ES-I3 (cell line): ENCODE measurements around the gene PRKAR2A.

Experiments
- H3K36me3 ChIP-seq: 2 replicates; pipeline ENCODE4 v1.6.1; 2013; ENCODE audit warnings: mild to moderate bottlenecking, low read length, control low read depth, moderate library complexity; ENCODE audit not compliant: insufficient read depth
- H3K4me1 ChIP-seq: 2 replicates; pipeline ENCODE4 v1.6.1; 2013; ENCODE audit warnings: mild to moderate bottlenecking, control low read depth, low read length; ENCODE audit not compliant: insufficient read depth
- H3K9ac ChIP-seq: 2 replicates; pipeline ENCODE4 v1.6.1; 2013; ENCODE audit warnings: low read depth, mild to moderate bottlenecking, low read length, moderate library complexity
- H3K9me3 ChIP-seq: 2 replicates; pipeline ENCODE4 v1.6.1; 2013; ENCODE audit warnings: mild to moderate bottlenecking, low read length, moderate library complexity; ENCODE audit not compliant: control insufficient read depth, insufficient read depth

PRKAR2A gene

DNA sequence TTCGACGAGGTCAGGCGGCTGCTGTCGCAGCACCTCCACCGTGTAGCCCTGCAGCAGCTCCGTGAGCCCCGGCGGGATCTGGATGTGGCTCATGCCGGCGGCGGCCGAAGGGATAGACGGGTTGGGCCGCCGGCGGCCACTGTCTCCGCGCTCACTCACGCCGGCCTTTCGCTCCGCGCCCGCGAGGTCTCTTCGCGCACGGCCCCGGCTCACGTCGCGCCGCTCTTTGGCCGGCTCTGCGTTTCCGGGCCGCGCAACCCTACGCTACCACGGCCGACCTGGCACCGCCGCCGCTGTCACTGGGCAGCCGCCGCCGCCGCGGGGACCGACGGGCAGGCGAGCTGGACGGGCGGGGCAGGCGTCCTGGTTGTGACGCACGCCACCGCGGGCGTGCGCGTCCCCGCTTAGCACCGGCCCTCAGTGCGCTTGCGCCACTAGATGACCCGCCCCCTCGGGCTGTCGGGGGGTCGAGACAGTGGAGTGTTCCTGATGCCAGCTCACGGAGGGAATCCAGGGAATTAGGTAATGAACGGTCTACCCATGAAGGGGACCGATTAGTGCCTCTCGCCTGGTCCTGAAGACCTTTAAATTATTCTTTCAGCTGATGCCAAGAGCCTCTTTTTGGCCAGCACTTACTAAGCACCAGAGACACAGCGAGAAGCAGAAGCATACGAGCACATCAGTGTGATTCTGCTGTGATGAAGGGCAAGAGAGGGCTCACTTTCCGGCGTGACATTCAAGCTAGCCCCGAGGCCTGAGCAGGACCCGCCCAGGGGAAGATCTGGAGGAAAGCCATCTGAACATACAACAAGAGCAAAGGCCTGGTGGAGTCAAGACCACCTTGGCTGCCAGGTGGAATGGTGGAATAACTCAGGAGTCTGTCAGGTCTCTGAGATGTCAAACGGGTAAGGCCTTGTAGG is at the start of gene PRKAR2A:
Gene PRKAR2A, minus strand, starts transcription at position 371 of the 920 bp plus-strand sequence. Its CDS starts 278 bp downstream, at position 93.
- no peaks in the 10 kb centered on the region for H3K9me3 ChIP-seq
- H3K9ac ChIP-seq = peak within 1 kb of the TSS; percentile 73
- H3K36me3 ChIP-seq = no peaks in the 10 kb centered on the region
- peaks cover 5% of the 10 kb centered on the region; the same call in 1 of the 2 replicates for H3K4me1 ChIP-seq

DNA sequence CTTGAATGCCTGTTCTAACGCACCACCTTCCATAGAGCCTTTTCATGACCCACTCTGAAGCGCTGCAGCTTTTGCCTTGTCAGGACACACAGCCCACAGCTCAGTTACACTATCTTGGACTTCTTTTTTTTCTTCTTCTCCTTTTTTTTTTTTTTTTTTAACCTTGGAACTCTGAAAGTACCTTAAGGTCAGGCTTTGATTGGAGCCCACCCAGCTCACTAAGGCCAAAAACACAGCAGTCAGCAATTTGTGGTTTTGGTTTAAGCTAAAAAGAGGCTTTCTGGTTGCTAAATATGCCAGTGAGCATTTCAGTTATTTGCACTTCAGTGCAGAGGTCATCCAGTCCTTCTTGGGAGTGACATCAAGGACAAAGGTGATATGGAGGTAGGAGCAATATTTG is 49.3 kb upstream of the PRKAR2A start:
- no peak overlapping the region for H3K9ac ChIP-seq
- peaks cover 10% of the 10 kb centered on the region for H3K4me1 ChIP-seq
- no peaks in the 10 kb centered on the region for H3K9me3 ChIP-seq
- no peaks in the 10 kb centered on the region for H3K36me3 ChIP-seq

DNA sequence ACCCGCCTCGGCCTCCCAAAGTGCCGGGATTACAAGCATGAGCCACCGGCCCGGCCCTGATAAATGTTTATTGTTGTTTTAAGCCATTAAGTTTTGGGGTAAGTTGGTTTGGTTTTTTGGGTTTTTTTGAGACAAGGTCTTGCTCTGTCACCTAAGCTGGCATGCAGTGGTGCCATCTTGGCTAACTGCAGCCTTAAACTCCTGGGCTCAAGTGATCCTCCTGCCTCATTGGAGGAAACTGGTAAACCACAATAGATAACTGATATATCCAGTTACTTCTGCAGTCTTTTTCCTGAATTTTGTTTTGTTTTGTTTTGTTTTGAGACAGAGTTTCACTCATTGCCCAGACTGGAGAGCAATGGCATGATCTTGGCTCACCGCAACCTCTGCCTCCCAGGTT is 46.8 kb upstream of the PRKAR2A start:
- no peaks in the 10 kb centered on the region for H3K9me3 ChIP-seq
- H3K9ac ChIP-seq = no peak overlapping the region
- H3K36me3 ChIP-seq = no peaks in the 10 kb centered on the region
- peaks cover 10% of the 10 kb centered on the region for H3K4me1 ChIP-seq

DNA sequence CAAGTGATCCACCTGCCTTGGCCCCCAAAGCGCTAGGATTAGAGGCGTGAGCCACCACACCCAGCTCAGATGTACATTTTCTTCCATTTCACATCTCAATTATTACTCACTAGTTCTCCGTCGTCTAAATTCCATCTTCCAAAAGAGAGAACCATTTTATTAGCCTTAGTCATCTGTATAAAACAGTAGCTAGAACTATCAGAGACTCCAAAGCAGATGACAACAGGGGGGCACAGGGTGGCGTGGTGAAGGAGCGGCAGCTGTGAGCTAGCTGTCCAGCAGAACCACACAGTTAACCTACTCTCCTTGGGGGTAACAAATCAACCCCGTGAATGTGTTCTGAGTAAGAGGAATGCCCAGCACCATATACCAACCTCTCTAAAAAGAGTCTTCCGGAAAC is 43.9 kb upstream of the PRKAR2A start:
- no peaks in the 10 kb centered on the region for H3K4me1 ChIP-seq
- H3K9ac ChIP-seq = no peak overlapping the region
- no peaks in the 10 kb centered on the region for H3K36me3 ChIP-seq
- H3K9me3 ChIP-seq = no peaks in the 10 kb centered on the region

DNA sequence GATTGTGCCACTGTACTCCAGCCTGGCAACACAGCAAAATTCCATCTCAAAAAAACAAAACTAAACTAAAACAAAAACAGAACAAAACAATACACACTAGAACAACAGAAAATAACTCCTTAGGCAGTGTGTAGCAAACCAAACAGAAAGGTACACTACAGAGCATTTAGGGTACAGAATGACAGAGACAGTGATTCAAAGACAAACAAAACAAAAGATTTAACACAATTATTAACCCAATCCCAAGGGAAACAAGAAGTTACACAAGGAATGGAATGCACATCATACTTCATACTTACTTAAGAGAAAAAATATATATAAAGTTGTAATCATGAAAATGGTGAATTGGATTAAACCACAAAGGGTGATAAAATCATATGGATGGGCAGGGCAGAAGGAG is 38.1 kb upstream of the PRKAR2A start:
- no peak overlapping the region for H3K9ac ChIP-seq
- H3K4me1 ChIP-seq = no peaks in the 10 kb centered on the region
- no peaks in the 10 kb centered on the region for H3K36me3 ChIP-seq
- H3K9me3 ChIP-seq = no peaks in the 10 kb centered on the region

DNA sequence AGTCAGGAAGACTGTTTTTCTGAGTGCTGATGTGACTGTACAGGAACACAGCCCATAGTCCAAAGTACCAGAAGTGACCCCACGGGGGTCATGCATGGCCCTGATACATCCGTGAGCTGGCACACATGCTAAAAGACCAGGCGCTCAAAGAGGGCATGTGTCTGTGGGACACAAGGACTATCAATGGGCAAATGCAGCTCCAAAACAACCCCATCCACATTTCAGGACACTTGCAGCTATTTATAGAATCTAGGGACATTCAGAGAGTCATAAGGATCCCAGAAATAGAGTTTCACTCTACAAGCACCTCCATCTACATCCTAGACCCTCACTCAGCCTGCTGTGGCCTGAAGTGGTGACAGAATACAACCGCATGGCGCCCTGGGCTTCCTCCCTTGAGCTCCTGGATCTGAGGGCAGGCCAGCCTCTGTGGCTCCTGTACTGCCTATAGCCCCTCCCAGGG is 34.0 kb upstream of the PRKAR2A start:
- H3K36me3 ChIP-seq = no peaks in the 10 kb centered on the region
- H3K9me3 ChIP-seq = no peaks in the 10 kb centered on the region; the same call in 1 of the 2 replicates
- no peak overlapping the region for H3K9ac ChIP-seq
- no peaks in the 10 kb centered on the region for H3K4me1 ChIP-seq

DNA sequence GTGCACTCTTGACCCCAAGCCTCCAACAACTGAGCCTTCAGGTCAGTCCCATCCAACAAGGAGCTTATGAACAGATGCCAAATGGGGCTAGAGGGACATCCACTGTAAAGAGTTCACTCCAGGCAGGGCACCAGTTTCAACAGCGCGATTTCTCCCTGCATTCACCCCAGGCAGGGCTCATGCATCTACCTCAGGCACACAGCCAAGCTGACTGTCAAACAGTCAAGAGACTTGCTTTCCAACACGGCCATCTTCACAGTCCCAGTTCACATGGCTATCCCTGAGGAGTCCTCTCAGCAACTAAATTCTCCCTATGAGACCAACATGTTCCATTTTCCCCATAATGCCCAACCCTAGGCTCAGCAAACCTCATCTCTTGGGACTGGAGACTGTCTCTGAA is 33.3 kb upstream of the PRKAR2A start:
- H3K9me3 ChIP-seq = no peaks in the 10 kb centered on the region; the same call in 1 of the 2 replicates
- H3K4me1 ChIP-seq = no peaks in the 10 kb centered on the region
- no peak overlapping the region for H3K9ac ChIP-seq
- H3K36me3 ChIP-seq = no peaks in the 10 kb centered on the region

DNA sequence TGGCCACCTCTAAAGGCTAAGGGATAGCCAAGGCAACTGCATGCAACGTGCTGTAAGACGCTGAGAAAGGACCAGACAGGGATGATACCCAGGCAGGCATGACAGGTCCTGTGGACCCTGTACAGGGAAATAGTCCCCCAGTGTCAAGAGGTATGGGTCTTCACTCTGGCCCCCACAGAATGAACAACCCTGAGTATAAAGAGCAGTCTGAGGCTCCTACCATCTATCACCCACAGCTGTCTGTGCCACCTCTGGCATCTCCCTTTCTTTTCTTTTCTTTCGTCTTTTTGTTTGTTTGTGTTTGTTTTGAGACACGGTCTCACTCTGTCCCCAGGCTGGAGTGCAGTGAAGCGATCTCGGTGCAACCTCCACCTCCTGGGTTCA is 32.3 kb upstream of the PRKAR2A start:
- no peaks in the 10 kb centered on the region; the same call in 1 of the 2 replicates for H3K9me3 ChIP-seq
- H3K9ac ChIP-seq = no peak overlapping the region
- no peaks in the 10 kb centered on the region for H3K36me3 ChIP-seq
- no peaks in the 10 kb centered on the region for H3K4me1 ChIP-seq

DNA sequence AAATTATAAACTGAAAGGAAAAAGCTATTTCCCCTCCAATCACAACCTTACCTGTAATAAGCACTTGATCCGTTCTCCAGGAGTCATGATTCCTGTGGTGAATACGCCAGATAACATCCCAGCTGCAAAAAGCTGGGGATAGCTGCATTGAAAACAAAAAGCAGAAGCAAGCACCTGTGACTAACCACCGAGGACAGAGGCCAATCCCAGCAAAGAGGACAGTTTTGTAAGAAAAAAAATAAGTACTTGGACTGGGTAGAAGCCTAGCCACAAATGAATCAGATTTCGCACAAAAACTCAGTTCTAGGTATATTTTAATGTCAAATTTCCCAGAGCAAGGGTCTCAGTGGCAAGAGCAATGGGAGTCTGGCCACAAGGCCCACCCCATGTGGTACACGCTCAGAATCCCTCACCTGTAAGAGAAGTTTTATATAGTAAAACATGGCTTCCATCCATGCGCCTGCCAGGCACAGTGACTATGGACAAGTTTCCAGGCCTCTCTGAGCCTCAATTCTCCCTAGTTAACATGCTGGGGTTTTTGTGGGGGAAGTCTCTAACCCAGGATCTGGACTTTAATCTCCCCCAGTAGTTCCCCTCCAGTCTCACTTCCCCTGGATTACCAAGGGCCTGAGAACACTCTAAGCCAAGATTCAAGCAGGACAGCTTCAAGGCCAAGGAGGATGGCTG is 31.8 kb upstream of the PRKAR2A start:
- Histone ChIP-seq H3K4me1 (no peaks in the 10 kb centered on the region), H3K9me3 (no peaks in the 10 kb centered on the region; the same call in 1 of the 2 replicates), H3K9ac (no peak overlapping the region), H3K36me3 (no peaks in the 10 kb centered on the region)

DNA sequence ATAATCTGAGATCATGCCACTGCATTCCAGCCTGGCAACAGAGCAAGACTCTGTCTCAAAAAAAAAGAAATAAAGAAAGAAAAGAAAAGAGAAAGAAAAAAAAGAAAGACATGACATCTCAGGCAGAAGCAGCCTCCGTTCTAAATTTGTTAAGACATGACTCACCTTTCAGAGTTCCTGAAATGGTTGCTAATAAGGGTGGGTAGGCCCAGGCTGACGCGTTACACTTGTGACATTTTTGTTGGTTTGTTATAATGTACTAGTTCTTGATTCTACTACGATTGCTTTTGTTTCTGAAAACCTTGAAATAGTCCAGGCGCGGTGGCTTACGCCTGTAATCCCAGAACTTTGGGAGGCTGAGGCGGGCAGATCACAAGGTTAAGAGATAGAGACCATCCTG is 30.0 kb upstream of the PRKAR2A start:
- H3K36me3 ChIP-seq = no peaks in the 10 kb centered on the region
- no peak overlapping the region for H3K9ac ChIP-seq
- no peaks in the 10 kb centered on the region for H3K4me1 ChIP-seq
- no peaks in the 10 kb centered on the region; the same call in 1 of the 2 replicates for H3K9me3 ChIP-seq

DNA sequence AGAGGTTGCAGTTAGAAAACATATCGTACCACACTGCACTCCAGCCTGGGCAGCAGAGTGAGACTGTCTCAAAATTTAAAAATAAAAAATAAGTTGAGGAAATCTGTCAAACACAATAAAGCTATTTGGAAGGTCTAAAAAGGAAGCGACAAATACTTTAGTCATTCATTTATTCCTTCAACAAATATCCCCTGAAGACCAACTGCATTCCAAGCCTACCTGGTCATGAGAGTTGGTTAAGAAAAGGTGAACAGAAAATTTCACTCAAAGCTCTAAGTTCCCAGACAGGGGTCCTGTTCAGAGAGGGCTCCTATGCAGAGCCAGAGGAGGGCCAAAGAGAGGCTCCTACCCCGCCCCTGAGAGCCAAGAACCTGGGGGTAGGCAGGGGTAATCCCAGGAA is 15.4 kb upstream of the PRKAR2A start:
- Histone ChIP-seq H3K36me3 (no peaks in the 10 kb centered on the region), H3K9ac (no peak overlapping the region), H3K4me1 (no peaks in the 10 kb centered on the region), H3K9me3 (no peaks in the 10 kb centered on the region)

DNA sequence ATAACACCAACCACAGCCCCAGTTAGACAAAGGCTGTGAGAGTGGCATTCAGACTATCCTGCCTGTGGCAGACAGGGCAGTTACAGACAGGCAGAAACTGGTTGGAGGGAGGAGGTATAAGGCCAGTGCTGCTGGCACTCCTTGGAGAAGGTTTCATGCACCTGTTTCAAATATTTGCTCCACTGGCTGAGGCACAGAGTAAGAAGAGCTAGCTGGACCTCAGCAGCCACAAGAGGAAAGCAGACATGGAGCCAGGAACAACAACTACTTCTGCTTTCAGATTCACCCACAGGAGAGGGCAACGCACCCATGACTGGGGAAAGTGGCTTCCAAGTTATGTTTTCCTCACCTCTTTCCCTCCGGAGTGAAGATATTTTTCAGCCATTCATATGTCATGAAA is 11.5 kb upstream of the PRKAR2A start:
- no peaks in the 10 kb centered on the region for H3K36me3 ChIP-seq
- H3K9me3 ChIP-seq = no peaks in the 10 kb centered on the region
- H3K4me1 ChIP-seq = no peaks in the 10 kb centered on the region
- no peak overlapping the region for H3K9ac ChIP-seq

DNA sequence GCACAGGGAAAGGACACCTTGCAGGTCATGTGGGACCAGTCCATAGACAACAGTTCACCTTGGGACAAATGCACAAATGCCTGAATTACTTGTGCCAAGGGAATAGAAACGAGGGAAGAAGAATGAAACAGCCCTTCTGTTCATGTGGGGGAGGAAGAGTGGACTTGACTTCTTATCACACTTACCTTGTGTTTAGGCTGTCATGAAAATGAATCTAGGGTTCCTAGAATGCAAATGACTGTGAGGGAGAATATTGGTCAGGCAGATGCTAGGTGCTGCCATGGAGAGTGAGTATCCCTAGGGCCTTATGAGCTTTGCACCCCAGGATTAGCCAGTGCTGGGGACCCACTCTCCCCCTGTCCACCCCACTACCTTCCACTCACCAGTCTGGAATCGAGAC is 11.0 kb upstream of the PRKAR2A start:
- Histone ChIP-seq H3K36me3 (no peaks in the 10 kb centered on the region), H3K9me3 (no peaks in the 10 kb centered on the region), H3K4me1 (no peaks in the 10 kb centered on the region), H3K9ac (no peak overlapping the region)

DNA sequence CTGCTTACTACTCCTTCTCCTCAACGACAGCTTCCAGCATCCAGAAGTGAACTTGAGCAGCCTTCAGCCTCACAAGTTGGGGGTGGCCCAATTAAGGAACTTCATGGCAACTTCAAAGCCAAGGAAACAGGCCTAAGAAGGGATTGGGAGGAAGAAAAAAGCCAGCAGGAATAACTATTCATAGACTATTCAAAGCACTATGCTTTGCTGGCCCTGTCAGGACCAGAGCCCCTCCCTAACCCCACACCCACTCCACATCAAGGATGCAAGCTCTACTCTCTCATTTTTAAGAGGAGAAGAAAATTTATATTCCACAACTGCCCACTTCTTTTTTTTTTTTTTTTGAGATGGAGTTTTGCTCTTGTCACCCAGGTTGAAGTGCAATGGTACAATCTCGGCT is 10.0 kb upstream of the PRKAR2A start:
- Histone ChIP-seq H3K4me1 (no peaks in the 10 kb centered on the region), H3K36me3 (no peaks in the 10 kb centered on the region), H3K9me3 (no peaks in the 10 kb centered on the region), H3K9ac (no peak overlapping the region)

DNA sequence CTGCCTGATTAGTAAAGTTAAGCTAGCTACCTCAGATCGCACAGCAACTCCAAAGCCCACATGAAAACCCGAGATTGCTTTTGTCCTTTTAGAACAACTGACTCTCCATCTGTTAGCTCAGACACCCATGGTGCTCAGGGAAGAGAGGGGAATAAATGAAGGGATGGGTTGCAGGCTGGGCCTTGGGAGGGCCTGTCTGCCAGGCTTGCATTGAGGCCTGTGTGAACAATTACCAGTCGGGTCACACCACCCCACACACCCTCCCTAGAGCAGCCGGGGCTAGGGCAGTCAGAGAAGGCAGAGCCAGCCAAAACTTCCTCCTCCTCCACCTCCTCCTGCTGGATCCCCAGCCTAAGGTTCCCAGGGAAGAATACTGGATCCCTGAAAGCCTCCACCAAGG is 8.8 kb upstream of the PRKAR2A start:
- H3K9ac ChIP-seq = no peak overlapping the region

More for the DNA sequence above, 8.8 kb upstream of the PRKAR2A start:
- H3K4me1 ChIP-seq = no peaks in the 10 kb centered on the region
- no peaks in the 10 kb centered on the region for H3K9me3 ChIP-seq
- no peaks in the 10 kb centered on the region for H3K36me3 ChIP-seq
